ENCODE results near the gene SMARCAL1. TPM values are rescaled to one million over a fixed set of nuclear protein-coding genes. Genes with fewer than 3 reads are reported as not detected.
A peak's percentile ranks its signal among the peaks of the same experiment; 100 is the strongest.

The SMARCAL1 gene
- total and polyA plus RNA-seq, 2 of the 13 experiments (the other 11 are each of a cell fraction or from before 2014, with no cell fraction given) = 12.7 to 21.3 TPM

DNA sequence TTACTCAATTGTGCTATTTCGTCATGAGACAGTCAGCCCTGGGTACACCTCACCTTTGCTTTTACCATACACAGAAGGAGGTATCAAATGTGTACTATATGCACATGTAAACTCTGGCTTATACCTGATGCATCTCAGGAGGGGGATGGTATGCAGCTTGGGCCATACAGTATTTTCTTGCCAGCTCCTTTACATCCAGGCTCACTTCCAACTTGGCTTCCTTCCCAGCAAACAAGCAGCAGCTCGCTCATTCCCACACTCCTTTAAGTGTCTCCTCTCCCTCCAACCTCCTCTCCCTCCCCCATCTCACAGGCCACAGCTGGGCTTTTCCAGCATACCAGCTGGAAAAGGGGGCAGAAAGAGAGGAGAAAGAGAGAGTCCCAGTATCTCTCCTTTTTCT is 49.6 kb upstream of the SMARCAL1 start:
- Histone ChIP-seq H3K27ac (ENCODE audit: extremely low read length, insufficient read depth, low read length) (no peak overlapping the region), H3K79me2 (ENCODE audit: insufficient read depth, low read length) (no peaks in the 10 kb centered on the region), H3K9ac (ENCODE audit: insufficient read depth, low read depth, low read length) (no peak overlapping the region), H3K9me3 (ENCODE audit: low read length) (no peaks in the 10 kb centered on the region), H2AFZ (ENCODE audit: low read length) (no peak overlapping the region), H3K36me3 (replicated peaks in 1 of 2; ENCODE audit: control insufficient read depth in 1 of 2, insufficient read depth in 2 of 2, low read length in 2 of 2) (no peaks in the 10 kb centered on the region), H3K27me3 (ENCODE audit: control insufficient read depth in 1 of 2, insufficient read depth in 2 of 2, low read length in 2 of 2) (peaks cover 0 to 3% of the 10 kb centered on the region in 2 experiments; a peak in 1 of 5 replicates), H4K20me1 (ENCODE audit: insufficient read depth, low read length) (no peaks in the 10 kb centered on the region), H3K4me3 (replicated peaks in 1 of 3; ENCODE audit: insufficient read depth in 1 of 3, low read depth in 2 of 3, low read length in 3 of 3) (no peak overlapping the region), H3K4me2 (ENCODE audit: low read depth, low read length) (no peak overlapping the region), H3K4me1 (ENCODE audit: insufficient read depth, low read length) (no peaks in the 10 kb centered on the region)
- 2% methylated on average over 2 of the region's 2 CpGs for WGBS (ENCODE audit: low lambda C conversion rate)
- in situ Hi-C loops (cut with HindIII; ENCODE audit: extremely low pct_ligation_motif_present, low pct_unique_long_range_greater_than_20kb) = no loop called here
- ATAC-seq (no peak), DNase-seq (ENCODE audit: low spot score) (no peak), FAIRE-seq (no peak)
- BruUV-seq (replicated peaks) = no TSS peak
- no peak for TF ChIP-seq ZNF619 (CRISPR knock-in tag; IDR thresholded peaks at IDR 0.05)
- TF ChIP-seq ZNF670 (CRISPR knock-in tag; IDR thresholded peaks at IDR 0.05; ENCODE audit: borderline replicate concordance) = no peak
- TF ChIP-seq ATF7 (IDR thresholded peaks at IDR 0.05) = 0 out of 2 replicates have a peak, but pooled peaks have one; percentile 5
- no peak for TF ChIP-seq ATF7 (CRISPR knock-in tag; IDR thresholded peaks at IDR 0.05)
- ChIA-PET POLR2A (no interaction called here), CTCF (ENCODE audit: low intra/inter-chr PET ratio, low total read pairs) (no interaction called here)
- intact Hi-C loops (cut with micrococcal nuclease; ENCODE audit: unreplicated experiment) = no loop called here

DNA sequence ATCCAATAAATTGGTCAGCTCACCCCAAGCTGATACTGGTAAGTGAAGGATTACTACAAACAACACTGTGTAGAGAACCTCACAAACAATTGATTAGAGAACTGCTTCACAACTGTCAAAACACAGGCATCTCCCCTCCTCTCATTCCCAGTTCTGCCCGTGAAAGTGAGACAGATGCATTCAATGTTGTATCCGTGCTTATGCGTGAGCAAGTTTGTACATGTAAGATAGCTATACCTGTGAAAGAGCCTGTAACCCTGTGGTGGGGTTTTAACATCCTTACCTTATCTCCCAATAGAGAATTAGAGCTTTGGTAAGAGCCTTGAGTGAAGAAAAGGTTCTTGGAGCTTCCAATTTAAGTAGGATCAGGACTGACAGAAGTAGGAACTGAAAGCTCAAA is 49.1 kb upstream of the SMARCAL1 start:
- intact Hi-C loops (cut with micrococcal nuclease; ENCODE audit: unreplicated experiment) (no loop called here), in situ Hi-C loops (cut with HindIII; ENCODE audit: extremely low pct_ligation_motif_present, low pct_unique_long_range_greater_than_20kb) (no loop called here)
- FAIRE-seq = no peak
- Histone ChIP-seq H3K9ac (ENCODE audit: insufficient read depth, low read depth, low read length) (no peak overlapping the region), H3K79me2 (ENCODE audit: insufficient read depth, low read length) (no peaks in the 10 kb centered on the region), H3K27me3 (ENCODE audit: control insufficient read depth in 1 of 2, insufficient read depth in 2 of 2, low read length in 2 of 2) (peaks cover 0 to 3% of the 10 kb centered on the region in 2 experiments; a peak in 1 of 5 replicates), H3K4me3 (replicated peaks in 1 of 3; ENCODE audit: insufficient read depth in 1 of 3, low read depth in 2 of 3, low read length in 3 of 3) (no peak overlapping the region), H3K4me1 (ENCODE audit: insufficient read depth, low read length) (no peaks in the 10 kb centered on the region), H2AFZ (ENCODE audit: low read length) (no peak overlapping the region), H4K20me1 (ENCODE audit: insufficient read depth, low read length) (no peaks in the 10 kb centered on the region), H3K9me3 (ENCODE audit: low read length) (no peaks in the 10 kb centered on the region), H3K4me2 (ENCODE audit: low read depth, low read length) (no peak overlapping the region), H3K27ac (ENCODE audit: extremely low read length, insufficient read depth, low read length) (no peak overlapping the region), H3K36me3 (replicated peaks in 1 of 2; ENCODE audit: control insufficient read depth in 1 of 2, insufficient read depth in 2 of 2, low read length in 2 of 2) (no peaks in the 10 kb centered on the region)
- no peak for ATAC-seq
- BruUV-seq (replicated peaks) = no TSS peak
- ChIA-PET CTCF (ENCODE audit: low intra/inter-chr PET ratio, low total read pairs) (no interaction called here), POLR2A (no interaction called here)
- DNase-seq (ENCODE audit: low spot score) = no peak
- 6% methylated on average over 3 of the region's 3 CpGs for WGBS (ENCODE audit: low lambda C conversion rate)
- TF ChIP-seq, protein P1, sequence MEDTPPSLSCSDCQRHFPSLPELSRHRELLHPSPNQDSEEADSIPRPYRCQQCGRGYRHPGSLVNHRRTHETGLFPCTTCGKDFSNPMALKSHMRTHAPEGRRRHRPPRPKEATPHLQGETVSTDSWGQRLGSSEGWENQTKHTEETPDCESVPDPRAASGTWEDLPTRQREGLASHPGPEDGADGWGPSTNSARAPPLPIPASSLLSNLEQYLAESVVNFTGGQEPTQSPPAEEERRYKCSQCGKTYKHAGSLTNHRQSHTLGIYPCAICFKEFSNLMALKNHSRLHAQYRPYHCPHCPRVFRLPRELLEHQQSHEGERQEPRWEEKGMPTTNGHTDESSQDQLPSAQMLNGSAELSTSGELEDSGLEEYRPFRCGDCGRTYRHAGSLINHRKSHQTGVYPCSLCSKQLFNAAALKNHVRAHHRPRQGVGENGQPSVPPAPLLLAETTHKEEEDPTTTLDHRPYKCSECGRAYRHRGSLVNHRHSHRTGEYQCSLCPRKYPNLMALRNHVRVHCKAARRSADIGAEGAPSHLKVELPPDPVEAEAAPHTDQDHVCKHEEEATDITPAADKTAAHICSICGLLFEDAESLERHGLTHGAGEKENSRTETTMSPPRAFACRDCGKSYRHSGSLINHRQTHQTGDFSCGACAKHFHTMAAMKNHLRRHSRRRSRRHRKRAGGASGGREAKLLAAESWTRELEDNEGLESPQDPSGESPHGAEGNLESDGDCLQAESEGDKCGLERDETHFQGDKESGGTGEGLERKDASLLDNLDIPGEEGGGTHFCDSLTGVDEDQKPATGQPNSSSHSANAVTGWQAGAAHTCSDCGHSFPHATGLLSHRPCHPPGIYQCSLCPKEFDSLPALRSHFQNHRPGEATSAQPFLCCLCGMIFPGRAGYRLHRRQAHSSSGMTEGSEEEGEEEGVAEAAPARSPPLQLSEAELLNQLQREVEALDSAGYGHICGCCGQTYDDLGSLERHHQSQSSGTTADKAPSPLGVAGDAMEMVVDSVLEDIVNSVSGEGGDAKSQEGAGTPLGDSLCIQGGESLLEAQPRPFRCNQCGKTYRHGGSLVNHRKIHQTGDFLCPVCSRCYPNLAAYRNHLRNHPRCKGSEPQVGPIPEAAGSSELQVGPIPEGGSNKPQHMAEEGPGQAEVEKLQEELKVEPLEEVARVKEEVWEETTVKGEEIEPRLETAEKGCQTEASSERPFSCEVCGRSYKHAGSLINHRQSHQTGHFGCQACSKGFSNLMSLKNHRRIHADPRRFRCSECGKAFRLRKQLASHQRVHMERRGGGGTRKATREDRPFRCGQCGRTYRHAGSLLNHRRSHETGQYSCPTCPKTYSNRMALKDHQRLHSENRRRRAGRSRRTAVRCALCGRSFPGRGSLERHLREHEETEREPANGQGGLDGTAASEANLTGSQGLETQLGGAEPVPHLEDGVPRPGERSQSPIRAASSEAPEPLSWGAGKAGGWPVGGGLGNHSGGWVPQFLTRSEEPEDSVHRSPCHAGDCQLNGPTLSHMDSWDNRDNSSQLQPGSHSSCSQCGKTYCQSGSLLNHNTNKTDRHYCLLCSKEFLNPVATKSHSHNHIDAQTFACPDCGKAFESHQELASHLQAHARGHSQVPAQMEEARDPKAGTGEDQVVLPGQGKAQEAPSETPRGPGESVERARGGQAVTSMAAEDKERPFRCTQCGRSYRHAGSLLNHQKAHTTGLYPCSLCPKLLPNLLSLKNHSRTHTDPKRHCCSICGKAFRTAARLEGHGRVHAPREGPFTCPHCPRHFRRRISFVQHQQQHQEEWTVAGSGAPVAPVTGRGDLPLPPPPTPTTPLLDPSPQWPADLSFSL (CRISPR knock-in tag; IDR thresholded peaks at IDR 0.05) = no peak
- TF ChIP-seq ZSCAN29 (CRISPR knock-in tag; conservative IDR thresholded peaks at IDR 0.05) (no peak), NR2C2 (CRISPR knock-in tag; IDR thresholded peaks at IDR 0.05; ENCODE audit: borderline replicate concordance) (no peak)
